HG03039 (cell line): ENCODE measurements around the gene SRSF9.
"Not testable (repeated sequence)": the region's sequence is repeated elsewhere in the genome, so short reads cannot be mapped to it uniquely, and the experiment has no call there.

Experiments
- ATAC-seq: cut with Tn5 transposase; IDR thresholded peaks from one replicate; pipeline ENCODE4 v1.9.1; 2021; ENCODE audit warnings: mild to moderate bottlenecking, moderate library complexity; ENCODE audit not compliant: unreplicated experiment

The SRSF9 gene

DNA sequence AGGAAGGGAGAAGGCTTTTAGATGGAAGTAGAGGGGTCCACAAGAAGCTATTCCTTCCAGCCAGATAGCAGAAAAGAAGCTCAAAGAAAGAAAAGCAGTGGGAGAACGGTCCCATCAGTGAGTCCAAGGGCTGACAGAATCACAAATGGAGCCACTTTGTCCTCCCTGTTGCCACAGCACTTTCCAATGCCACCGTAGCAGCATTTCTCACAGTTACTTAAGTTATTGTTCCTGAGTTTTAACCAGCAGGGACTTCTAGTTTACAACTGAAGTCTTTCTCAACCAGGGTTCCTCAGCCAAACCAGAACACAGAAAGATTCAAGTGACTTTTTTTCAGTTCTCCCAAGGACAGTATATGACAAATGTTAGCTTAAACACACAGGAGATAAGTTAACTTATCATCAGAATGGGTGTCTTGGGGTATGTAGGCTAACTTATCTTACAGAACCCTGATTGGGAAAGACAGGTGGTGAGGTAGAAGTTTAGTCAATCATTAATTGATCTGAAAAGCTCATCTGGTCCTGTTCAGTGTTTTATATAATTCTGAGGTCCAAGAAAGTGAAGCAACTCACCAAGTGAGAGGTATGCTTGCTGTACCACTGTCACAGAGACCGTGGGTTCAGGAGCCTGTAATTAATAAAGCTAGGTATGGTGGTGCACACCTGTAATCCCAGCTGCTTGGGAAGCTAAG is 16.3 kb downstream of the SRSF9 start:
- no peak for ATAC-seq

DNA sequence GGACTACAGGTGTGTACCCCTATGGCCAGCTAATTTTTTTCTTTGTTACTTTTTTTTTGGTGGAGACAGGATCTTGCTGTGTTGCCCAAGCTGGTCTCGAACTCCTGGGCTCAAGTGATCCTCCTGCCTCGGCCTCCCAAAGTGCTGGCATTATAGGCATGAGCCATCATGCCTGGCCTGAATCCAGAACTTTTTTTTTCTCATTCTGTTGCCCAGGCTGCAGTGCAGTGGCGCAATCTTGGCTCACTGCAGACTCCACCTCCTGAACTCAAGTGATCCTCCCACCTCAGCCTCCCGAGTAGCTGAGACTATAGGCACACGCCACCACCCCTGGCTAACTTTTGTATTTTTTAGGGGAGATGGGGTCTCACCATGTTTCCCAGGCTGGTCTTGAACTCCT is 17.0 kb downstream of the SRSF9 start:
- ATAC-seq = not testable (repeated sequence)

DNA sequence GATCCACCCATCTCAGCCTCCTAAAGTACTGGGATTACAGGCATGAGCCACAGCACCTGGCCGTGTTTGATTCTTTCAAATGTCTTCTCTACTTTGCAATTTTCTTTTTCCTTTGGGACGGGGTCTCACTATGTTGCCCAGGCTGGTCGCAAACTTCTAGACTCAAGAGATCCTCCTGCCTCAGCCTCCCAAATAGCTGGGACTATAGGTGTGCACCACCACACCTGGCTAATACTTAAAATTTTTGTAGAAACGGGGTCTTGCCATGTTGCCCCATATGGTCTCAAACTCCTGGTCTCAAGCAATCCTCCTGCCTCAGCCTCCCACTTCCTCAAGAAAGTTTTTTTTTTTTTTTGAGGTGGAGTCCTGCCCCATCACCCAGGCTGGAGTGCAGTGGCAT is 21.6 kb downstream of the SRSF9 start:
- ATAC-seq = no peak

DNA sequence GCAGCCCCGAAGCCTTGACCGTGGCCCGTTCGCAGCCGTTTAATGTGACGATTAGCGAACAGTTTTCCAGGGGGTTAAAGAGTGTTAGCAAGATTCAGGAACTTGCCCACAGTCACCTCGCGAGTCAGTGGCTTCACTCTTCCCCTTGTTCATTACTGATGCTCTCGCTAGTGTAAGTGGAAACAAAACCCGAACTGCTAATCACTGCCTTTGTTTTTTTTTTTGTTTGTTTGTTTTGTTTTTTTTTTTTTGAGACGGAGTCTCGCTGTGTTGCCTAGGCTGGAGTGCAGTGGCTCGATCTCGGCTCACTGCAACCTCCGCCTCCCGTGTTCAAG is 22.7 kb downstream of the SRSF9 start:
- not testable (repeated sequence) for ATAC-seq

DNA sequence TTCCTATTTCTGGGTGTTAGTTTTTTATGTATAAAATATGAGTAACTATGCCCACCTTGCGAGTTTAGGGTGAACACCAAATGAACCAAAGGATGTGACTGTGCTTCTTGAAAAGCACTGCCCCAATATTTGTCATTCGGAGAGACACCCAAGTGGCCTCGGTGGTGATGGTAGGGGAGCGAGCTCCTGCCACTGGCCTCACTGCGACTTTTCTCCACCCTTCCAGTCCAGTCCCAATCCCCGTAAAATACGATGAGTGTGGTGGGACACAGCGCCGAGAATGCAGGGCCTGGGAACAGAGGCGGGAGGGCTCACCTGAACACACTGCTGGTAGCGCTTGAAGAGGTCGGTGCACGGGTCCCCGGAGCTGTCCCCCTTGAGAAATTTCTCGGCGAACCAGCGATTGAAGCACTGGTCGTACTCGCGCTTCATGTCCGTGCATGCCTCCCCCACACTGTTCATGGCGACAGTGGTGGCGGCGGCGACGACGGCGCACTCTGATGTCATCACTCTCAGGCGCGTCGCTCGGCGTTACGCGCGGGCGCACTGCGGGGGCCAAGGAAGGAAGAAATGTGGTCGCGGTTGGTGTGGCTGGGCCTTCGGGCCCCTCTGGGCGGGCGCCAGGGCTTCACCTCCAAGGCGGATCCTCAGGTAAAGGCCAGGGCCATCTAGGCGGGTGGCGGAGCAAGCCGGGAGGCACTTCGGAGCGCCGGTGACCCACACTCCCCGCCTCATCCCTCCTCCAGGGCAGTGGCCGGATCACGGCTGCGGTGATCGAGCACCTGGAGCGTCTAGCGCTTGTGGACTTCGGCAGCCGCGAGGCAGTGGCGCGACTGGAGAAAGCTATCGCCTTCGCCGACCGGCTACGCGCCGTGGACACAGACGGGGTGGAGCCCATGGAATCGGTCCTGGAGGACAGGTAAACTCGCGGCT is 23.4 kb downstream of the SRSF9 start, which contains the start of the genes GATC and TRIAP1:
Gene GATC (plus strand): TSS at position 534 of the 933 bp plus-strand sequence. CDS start 37 bp downstream, at position 571.
Gene TRIAP1 (minus strand): TSS at position 474 of the 933 bp plus-strand sequence. CDS start 12 bp downstream, at position 462.
- ATAC-seq = peak; percentile 79

GRCh38 chr12:120444676-120445075 is 24.9 kb downstream of the SRSF9 start:
- ATAC-seq = no peak

DNA sequence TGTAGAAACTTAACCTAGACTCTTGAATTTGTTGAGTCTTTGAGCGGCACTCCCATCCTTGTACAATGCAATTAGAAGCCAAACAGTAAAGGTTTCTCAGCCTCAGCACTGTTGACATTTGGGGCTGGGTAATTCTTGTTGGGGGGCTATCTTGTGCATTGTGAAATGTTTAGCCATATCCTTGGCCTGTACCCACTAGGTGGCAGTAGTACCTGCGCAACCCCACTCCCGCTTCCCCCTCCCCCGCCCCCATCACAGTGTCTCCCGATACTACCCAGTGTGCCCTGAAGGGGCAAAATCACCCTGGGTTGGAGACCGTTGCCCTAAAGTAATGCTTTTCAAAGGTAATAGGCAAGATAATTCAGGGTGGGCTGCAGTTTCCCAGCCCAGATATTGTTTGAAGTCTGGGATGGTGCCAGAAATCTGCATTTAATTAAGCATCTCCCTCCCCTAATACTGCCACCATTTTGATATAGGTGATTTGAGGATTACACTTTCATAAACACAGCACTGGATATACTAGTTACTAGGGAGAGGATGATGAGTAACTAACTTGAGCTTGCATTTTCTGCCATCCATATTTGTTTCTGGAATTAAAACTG is 29.8 kb downstream of the SRSF9 start:
- ATAC-seq = no peak

- no peak for ATAC-seq
Observed at GRCh38 chr12:120438495-120439198, 30.9 kb downstream of the SRSF9 start.

GRCh38 chr12:120437735-120438494 is 31.6 kb downstream of the SRSF9 start, which contains the start of gene COX6A1:
Gene COX6A1 (plus strand): TSS chr12:120438113. CDS start chr12:120438127, 14 bp downstream.
- ATAC-seq = peak; percentile 94

DNA sequence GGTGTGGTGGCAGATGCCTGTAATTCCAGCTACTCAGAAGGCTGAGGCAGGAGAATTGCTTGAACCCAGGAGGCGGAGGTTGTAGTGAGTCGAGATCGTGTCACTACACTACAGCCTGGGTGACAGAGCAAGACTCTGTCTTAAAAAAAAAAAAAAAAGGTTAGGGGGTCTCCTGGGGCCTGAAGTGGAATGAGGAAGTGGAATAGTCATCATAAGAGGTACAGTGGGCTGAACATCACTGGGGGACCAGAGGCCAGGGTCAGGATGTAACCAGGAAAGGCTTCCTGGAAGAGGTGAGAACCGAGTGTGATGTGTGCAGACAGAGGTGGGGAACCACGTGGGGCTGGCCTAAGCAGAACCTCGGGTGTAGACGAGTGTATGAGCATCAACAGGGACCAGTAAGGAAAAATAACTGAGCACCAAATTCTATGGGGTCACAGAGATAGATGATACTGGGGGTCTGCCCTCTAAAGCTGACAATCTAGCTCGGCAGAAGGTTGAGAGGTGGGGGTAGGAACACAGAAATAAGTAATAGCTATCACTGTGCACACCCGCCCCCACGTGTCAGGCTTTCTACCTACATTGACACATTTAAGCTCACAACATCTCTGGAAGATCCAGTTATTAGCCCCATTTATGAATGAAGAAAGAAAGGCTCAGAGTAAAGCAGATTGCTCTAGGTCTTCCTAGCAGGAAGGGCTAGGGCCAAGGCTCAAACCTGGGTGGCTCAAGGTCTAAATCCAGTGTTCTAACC is 36.6 kb downstream of the SRSF9 start:
- no peak for ATAC-seq

DNA sequence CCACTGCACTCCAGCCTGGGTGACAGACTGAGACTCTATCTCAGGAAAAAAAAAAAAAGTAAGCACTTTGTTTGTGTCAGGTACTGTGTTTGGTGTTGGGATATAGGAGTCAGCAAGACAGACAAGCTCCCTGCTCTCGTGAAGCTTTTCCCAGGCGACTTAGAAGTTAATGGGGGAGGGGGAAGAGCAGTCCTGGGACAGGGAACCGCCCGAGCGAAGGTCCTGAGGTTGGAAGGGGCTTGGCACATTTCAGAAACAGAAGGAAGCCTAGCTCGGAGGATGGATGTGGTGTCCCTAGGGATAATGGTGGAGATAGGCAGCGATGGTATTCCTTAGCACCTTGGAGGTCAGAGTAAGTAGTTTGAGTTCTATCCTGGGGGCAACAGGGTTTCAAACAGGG is 40.2 kb downstream of the SRSF9 start:
- ATAC-seq = no peak

DNA sequence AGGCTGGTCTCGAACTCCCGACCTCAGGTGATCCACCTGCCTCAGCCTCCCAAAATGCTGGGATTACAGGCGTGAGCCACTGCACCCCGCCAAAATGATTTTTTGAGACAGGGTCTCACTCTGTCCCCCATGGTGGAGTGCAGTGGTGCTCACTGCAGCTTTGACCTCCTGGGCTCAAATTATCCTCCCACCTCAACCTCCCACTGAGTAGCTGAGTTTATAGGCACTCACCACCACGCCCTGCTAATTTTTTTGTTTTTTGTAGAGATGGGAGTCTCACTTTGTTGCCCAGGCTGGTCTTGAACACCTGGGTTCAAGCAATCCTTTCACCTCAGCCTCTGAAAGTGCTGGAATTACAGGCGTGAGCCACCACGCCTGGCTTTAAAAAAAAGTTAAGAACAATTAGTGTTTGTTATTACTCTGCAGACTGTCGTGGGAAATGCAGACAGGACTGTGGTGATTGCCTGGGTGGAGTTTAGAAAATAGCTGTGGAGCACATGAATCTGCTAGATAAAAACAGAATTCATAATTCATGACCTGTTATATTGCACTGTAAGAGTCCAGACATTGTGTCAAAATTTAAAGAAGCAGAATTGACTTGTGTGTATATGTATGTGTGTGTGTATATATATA is 40.8 kb downstream of the SRSF9 start:
- ATAC-seq = no peak

DNA sequence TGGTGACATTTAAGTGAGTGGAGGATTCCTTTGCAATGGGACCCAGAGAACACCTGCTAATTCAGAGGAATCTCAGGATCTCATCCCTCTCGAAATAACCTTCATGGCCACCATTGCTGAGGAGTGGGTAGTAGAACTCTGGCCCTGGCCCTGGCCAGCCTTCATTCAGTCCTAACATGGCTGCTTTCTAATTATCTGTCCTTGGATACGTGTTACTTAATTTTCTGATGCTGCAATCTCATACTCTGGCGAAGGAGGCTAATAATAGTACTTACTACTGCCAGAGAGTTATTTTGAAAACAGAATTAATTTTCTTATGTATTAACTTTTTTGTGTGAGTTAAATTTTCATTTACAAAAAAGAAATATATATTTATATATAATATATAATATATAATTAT is 43.8 kb downstream of the SRSF9 start:
- no peak for ATAC-seq

GRCh38 chr12:120422892-120423456 is 46.6 kb downstream of the SRSF9 start:
- ATAC-seq = no peak

GRCh38 chr12:120421701-120422100 is 47.8 kb downstream of the SRSF9 start:
- no peak for ATAC-seq

DNA sequence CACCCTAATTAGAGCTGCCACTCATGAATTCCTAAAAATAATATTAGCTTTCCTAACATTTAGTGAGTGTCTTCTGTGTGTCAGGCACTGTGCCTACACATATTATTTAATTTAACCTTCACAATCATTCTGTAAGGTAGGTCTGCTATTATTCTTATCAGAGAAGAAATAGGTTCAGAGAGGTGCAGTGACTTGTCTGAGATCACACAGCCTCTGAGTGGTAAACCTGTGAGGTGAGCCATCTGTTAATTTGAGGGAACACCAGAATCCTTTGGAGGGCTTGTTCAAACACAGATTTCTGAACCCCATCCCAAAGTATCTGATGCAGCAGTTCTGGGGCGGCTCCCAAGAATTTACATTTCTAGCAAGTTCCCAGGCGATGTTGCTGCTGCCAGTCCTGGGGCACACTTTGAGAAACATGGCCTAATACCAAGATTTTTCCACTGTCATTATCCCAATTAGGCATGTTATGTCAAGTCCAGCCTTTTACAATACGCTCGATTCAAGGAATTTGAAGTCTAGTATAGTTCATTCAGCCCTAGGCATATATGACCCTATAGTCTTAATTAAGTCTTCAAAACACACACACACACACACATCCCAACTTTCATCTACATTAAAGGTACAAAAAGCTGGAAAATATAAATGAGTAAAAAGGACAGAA is 51.5 kb downstream of the SRSF9 start:
- ATAC-seq = no peak

DNA sequence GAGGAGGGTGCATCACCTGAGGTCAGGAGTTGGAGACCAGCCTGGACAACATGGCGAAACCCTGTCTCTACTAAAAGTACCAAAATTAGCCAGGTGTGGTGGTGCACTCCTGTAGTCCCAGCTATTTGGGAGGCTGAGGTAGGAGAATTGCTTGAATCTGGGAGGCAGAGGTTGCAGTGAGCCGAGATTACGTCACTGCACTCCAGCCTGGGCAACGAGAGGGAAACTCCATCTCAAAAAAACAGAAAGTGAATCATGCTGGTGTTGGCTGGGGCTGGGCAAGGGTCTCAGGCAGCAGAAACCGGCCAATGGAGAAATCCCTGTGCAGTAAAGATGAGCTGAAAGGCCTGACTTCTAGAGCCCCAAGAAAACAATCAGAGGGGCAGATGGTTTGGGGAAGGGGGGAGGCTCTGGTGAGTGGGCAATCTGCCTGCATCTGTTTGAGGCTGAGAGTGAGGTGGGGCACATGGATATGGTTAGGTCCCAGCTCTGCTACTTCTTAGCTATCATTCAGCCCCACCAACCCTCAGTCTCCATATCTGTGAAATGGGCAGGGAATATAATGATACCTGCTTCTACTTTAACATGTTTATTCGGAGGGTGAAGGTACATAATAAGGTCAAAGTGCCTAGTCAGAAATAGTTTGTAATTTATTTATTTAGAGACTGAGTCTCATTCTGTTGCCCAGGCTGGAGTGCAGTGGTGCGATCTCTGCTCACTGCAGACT is 52.9 kb downstream of the SRSF9 start:
- no peak for ATAC-seq
